H9 (cell line): ENCODE data around the gene TPGS1. TPM values are rescaled to one million over a fixed set of nuclear protein-coding genes. Genes with fewer than 3 reads are reported as not detected.

ENCODE experiments used
- DNase-seq: peaks from one replicate; pipeline ENCODE4 v3.0.0-alpha.2; 2017
- H2AFZ ChIP-seq: one replicate; pipeline ENCODE4 v1.6.1; 2013; ENCODE audit warnings: mild to moderate bottlenecking, low read length, control low read depth, moderate library complexity
- H2AK5ac ChIP-seq: 2 replicates; pipeline ENCODE4 v1.6.1; 2013; ENCODE audit warnings: low read length, control low read depth, mixed read lengths; ENCODE audit not compliant: insufficient read length
- H2BK120ac ChIP-seq: one replicate; pipeline ENCODE4 v1.6.1; 2013; ENCODE audit warnings: low read depth, mild to moderate bottlenecking, low read length, control low read depth, inconsistent platforms; ENCODE audit not compliant: poor library complexity, severe bottlenecking
- H2BK12ac ChIP-seq: 2 replicates; pipeline ENCODE4 v1.6.1; 2013; ENCODE audit warnings: low read length, control low read depth, mixed read lengths, low read depth; ENCODE audit not compliant: insufficient read length
- H2BK15ac ChIP-seq: 2 replicates; pipeline ENCODE4 v1.6.1; 2013; ENCODE audit warnings: low read depth, low read length, control low read depth
- H2BK20ac ChIP-seq: one replicate; pipeline ENCODE4 v1.6.1; 2013; ENCODE audit warnings: low read depth, mild to moderate bottlenecking, low read length, control low read depth, inconsistent platforms; ENCODE audit not compliant: poor library complexity, severe bottlenecking
- H2BK5ac ChIP-seq: 2 replicates; pipeline ENCODE4 v1.6.1; 2013; ENCODE audit warnings: low read length, control low read depth, mixed read lengths; ENCODE audit not compliant: insufficient read length
- H3K14ac ChIP-seq: 2 replicates; pipeline ENCODE4 v1.6.1; 2013; ENCODE audit warnings: low read length, control low read depth; ENCODE audit not compliant: insufficient read depth
- H3K18ac ChIP-seq: 2 replicates; pipeline ENCODE4 v1.6.1; 2013; ENCODE audit warnings: low read depth, mild to moderate bottlenecking, mixed read lengths, low read length, control low read depth; ENCODE audit not compliant: insufficient read length
- H3K23ac ChIP-seq: 2 replicates; pipeline ENCODE4 v1.6.1; 2013; ENCODE audit warnings: low read length, control low read depth, mixed read lengths, low read depth; ENCODE audit not compliant: insufficient read length
- H3K23me2 ChIP-seq: 2 replicates; pipeline ENCODE4 v1.6.1; 2013; ENCODE audit warnings: low read depth, mild to moderate bottlenecking, mixed read lengths, low read length, control low read depth; ENCODE audit not compliant: insufficient read length, poor library complexity, severe bottlenecking
- H3K27ac ChIP-seq: 2 replicates; pipeline ENCODE4 v1.5.1; 2013; ENCODE audit warnings: low read length, control low read depth, mixed read lengths, low read depth; ENCODE audit not compliant: insufficient read length
- H3K27me3 ChIP-seq: 2 replicates; pipeline ENCODE4 v1.6.1; 2013; ENCODE audit warnings: low read length, control low read depth, inconsistent platforms; ENCODE audit not compliant: insufficient read depth
- H3K4ac ChIP-seq: 2 replicates; pipeline ENCODE4 v1.6.1; 2013; ENCODE audit warnings: low read depth, mild to moderate bottlenecking, control low read depth, inconsistent platforms, low read length, moderate library complexity
- H3K4me1 ChIP-seq: 2 replicates; pipeline ENCODE4 v1.6.1; 2013; ENCODE audit warnings: low read length, control low read depth, inconsistent platforms; ENCODE audit not compliant: insufficient read depth
- H3K4me2 ChIP-seq: 2 replicates; pipeline ENCODE4 v1.6.1; 2013; ENCODE audit warnings: low read length, control low read depth, mixed read lengths; ENCODE audit not compliant: insufficient read length, insufficient read depth
- H3K56ac ChIP-seq: 2 replicates; pipeline ENCODE4 v1.6.1; 2013; ENCODE audit warnings: low read depth, mild to moderate bottlenecking, mixed read lengths, low read length, control low read depth; ENCODE audit not compliant: insufficient read length
- H3K79me1 ChIP-seq: 2 replicates; pipeline ENCODE4 v1.6.1; 2013; ENCODE audit warnings: low read depth, mild to moderate bottlenecking, moderate library complexity, low read length, control low read depth, inconsistent platforms; ENCODE audit not compliant: insufficient read depth, poor library complexity, severe bottlenecking
- H3K79me2 ChIP-seq: 2 replicates; pipeline ENCODE4 v1.6.1; 2013; ENCODE audit warnings: low read length, control low read depth, inconsistent platforms; ENCODE audit not compliant: insufficient read depth
- H3K9ac ChIP-seq: 2 replicates; pipeline ENCODE4 v1.6.1; 2013; ENCODE audit warnings: low read length, control low read depth, mixed read lengths; ENCODE audit not compliant: insufficient read length; ENCODE audit errors: extremely low read depth
- H3K9me3 ChIP-seq: one replicate; pipeline ENCODE4 v1.6.1; 2013; ENCODE audit warnings: low read depth, low read length, inconsistent platforms; ENCODE audit not compliant: control insufficient read depth
- H3T11ph ChIP-seq: one replicate; pipeline ENCODE4 v1.6.1; 2013; ENCODE audit warnings: mild to moderate bottlenecking, low read length, control low read depth, inconsistent platforms
- H4K20me1 ChIP-seq: one replicate; pipeline ENCODE4 v1.6.1; 2013; ENCODE audit not compliant: control insufficient read depth, insufficient read length, insufficient read depth
- H4K5ac ChIP-seq: 2 replicates; pipeline ENCODE4 v1.6.1; 2013; ENCODE audit warnings: low read depth, mild to moderate bottlenecking, mixed read lengths, low read length, control low read depth; ENCODE audit not compliant: insufficient read length
- H4K8ac ChIP-seq: replicated peaks from 2 replicates; pipeline ENCODE4 v1.6.1; 2013; ENCODE audit warnings: low read length, control low read depth, mixed read lengths, low read depth; ENCODE audit not compliant: insufficient read length
- H4K91ac ChIP-seq: 2 replicates; pipeline ENCODE4 v1.6.1; 2013; ENCODE audit warnings: low read depth, mild to moderate bottlenecking, moderate library complexity, mixed read lengths, low read length, control low read depth; ENCODE audit not compliant: insufficient read length
- H3K27ac Mint-ChIP-seq, 3 experiments: 2 replicates in 2 of 3; 3 replicates in 1 of 3; pipeline ENCODE4 v1.8.0; 2020 to 2021; ENCODE audit warnings: mixed read lengths in 3 of 3, mild to moderate bottlenecking in 1 of 3, moderate library complexity in 1 of 3
- H3K27me3 Mint-ChIP-seq: 2 replicates; pipeline ENCODE4 v1.8.0; 2021; ENCODE audit warnings: low read depth, mild to moderate bottlenecking, moderate library complexity, mixed read lengths
- H3K36me3 Mint-ChIP-seq, 3 experiments: 2 replicates in 2 of 3; 3 replicates in 1 of 3; pipeline ENCODE4 v1.8.0; 2020 to 2021; ENCODE audit warnings: low read depth in 3 of 3, mixed read lengths in 3 of 3; ENCODE audit not compliant: insufficient read depth in 1 of 3
- H3K4me1 Mint-ChIP-seq, 2 experiments: 2 replicates each; pipeline ENCODE4 v1.8.0; 2020; ENCODE audit warnings: mixed read lengths in 2 of 2
- H3K4me3 Mint-ChIP-seq, 2 experiments: 2 replicates in 1 of 2; 3 replicates in 1 of 2; pipeline ENCODE4 v1.8.0; 2020 to 2021; ENCODE audit warnings: mild to moderate bottlenecking in 2 of 2, mixed read lengths in 2 of 2, moderate library complexity in 1 of 2
- H3K9me3 Mint-ChIP-seq, 2 experiments: 2 replicates in 1 of 2; 3 replicates in 1 of 2; pipeline ENCODE4 v1.8.0; 2020; ENCODE audit warnings: mild to moderate bottlenecking in 2 of 2, mixed read lengths in 2 of 2, moderate library complexity in 1 of 2
- WGBS: extraction: QIAGEN DNeasy Blood & Tissue Kit; methylation state at CpG from one replicate; pipeline ENCODE4 v1.1.7; 2013; ENCODE audit warnings: missing lambda C conversion rate, low lambda C conversion rate, mixed read lengths; ENCODE audit not compliant: insufficient read length; ENCODE audit errors: extremely low coverage; 5-methylcytosine and 5-hydroxymethylcytosine counted together
- total RNA-seq: library from RNA; stranded (reverse); gene quantifications from 2 replicates; pipeline ENCODE4 v1.2.1, GENCODE V29; 2021
- TF ChIP-seq, protein P1 (sequence below): fragments of 200-600 bp; sonication (generic); conservative IDR thresholded peaks from 3 replicates; pipeline ENCODE4 v1.8.0; 2021; ENCODE audit warnings: antibody characterized with exemption, mild to moderate bottlenecking

Gene TPGS1
- total RNA-seq, 1 experiment from 2014 or later = 7.4 TPM

DNA sequence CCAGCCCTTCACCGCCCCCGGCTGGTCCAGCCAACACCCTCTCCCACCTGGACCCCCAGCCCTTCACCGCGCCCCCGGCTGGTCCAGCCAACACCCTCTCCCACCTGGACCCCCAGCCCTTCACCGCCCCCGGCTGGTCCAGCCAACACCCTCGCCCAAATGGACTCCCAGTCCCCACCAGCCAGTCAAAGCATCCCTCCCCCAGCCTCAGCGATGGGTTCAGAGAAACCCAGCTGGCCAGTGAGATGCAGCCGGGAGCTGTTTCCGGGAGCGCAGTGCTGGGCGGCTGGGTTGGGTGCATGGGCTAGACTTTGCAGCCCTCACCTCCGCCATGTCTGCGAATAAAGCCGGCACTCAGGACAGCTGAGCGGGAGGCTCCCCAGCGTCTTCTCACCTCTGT is 17.7 kb downstream of the TPGS1 start:
- WGBS = no CpG with 5 or more reads among the region's 18 CpGs
- H3K23me2 ChIP-seq = no peaks in the 10 kb centered on the region

More for the DNA sequence above, 17.7 kb downstream of the TPGS1 start:
- Histone ChIP-seq H2AK5ac (no peak overlapping the region), H3K79me2 (no peaks in the 10 kb centered on the region), H2BK12ac (no peak overlapping the region), H2BK120ac (no peak overlapping the region), H4K91ac (no peak overlapping the region), H4K8ac (no peak overlapping the region), H4K5ac (no peak overlapping the region), H2BK20ac (no peak overlapping the region), H3K27ac (no peak overlapping the region), H3K9ac (no peak overlapping the region), H2AFZ (no peak overlapping the region), H3K18ac (no peak overlapping the region), H2BK15ac (no peak overlapping the region), H3K23ac (no peak overlapping the region), H3K9me3 (no peaks in the 10 kb centered on the region), H3K4me2 (no peak overlapping the region), H3K4ac (no peak overlapping the region), H3K27me3 (no peaks in the 10 kb centered on the region), H3K56ac (no peak overlapping the region), H2BK5ac (no peak overlapping the region), H4K20me1 (peaks cover 1% of the 10 kb centered on the region), H3K4me1 (no peaks in the 10 kb centered on the region), H3T11ph (no peak overlapping the region), H3K14ac (no peak overlapping the region; the same call in 1 of the 2 replicates), H3K79me1 (no peaks in the 10 kb centered on the region)
- Mint-ChIP-seq H3K4me1 (peaks cover 6 to 24% of the 10 kb centered on the region in 2 experiments), H3K9me3 (peaks cover 0 to 2% of the 10 kb centered on the region in 2 experiments; a peak in 1 of 5 replicates), H3K27me3 (peaks cover 43% of the 10 kb centered on the region), H3K27ac (no peak overlapping the region), H3K36me3 (peaks cover 1 to 6% (median 1%) of the 10 kb centered on the region in 3 experiments; a peak in 4 of 7 replicates), H3K4me3 (no peak overlapping the region; a peak in 1 of 5 replicates)
- TF ChIP-seq, protein P1, sequence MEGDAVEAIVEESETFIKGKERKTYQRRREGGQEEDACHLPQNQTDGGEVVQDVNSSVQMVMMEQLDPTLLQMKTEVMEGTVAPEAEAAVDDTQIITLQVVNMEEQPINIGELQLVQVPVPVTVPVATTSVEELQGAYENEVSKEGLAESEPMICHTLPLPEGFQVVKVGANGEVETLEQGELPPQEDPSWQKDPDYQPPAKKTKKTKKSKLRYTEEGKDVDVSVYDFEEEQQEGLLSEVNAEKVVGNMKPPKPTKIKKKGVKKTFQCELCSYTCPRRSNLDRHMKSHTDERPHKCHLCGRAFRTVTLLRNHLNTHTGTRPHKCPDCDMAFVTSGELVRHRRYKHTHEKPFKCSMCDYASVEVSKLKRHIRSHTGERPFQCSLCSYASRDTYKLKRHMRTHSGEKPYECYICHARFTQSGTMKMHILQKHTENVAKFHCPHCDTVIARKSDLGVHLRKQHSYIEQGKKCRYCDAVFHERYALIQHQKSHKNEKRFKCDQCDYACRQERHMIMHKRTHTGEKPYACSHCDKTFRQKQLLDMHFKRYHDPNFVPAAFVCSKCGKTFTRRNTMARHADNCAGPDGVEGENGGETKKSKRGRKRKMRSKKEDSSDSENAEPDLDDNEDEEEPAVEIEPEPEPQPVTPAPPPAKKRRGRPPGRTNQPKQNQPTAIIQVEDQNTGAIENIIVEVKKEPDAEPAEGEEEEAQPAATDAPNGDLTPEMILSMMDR = no peak
- no peak for DNase-seq
